ENCODE measurements around the gene SPEN.
A peak's percentile ranks its signal among the peaks of the same experiment; 100 is the strongest.
"Not testable (repeated sequence)": the region's sequence is repeated elsewhere in the genome, so short reads cannot be mapped to it uniquely, and the experiment has no call there.

SPEN gene, protein sequence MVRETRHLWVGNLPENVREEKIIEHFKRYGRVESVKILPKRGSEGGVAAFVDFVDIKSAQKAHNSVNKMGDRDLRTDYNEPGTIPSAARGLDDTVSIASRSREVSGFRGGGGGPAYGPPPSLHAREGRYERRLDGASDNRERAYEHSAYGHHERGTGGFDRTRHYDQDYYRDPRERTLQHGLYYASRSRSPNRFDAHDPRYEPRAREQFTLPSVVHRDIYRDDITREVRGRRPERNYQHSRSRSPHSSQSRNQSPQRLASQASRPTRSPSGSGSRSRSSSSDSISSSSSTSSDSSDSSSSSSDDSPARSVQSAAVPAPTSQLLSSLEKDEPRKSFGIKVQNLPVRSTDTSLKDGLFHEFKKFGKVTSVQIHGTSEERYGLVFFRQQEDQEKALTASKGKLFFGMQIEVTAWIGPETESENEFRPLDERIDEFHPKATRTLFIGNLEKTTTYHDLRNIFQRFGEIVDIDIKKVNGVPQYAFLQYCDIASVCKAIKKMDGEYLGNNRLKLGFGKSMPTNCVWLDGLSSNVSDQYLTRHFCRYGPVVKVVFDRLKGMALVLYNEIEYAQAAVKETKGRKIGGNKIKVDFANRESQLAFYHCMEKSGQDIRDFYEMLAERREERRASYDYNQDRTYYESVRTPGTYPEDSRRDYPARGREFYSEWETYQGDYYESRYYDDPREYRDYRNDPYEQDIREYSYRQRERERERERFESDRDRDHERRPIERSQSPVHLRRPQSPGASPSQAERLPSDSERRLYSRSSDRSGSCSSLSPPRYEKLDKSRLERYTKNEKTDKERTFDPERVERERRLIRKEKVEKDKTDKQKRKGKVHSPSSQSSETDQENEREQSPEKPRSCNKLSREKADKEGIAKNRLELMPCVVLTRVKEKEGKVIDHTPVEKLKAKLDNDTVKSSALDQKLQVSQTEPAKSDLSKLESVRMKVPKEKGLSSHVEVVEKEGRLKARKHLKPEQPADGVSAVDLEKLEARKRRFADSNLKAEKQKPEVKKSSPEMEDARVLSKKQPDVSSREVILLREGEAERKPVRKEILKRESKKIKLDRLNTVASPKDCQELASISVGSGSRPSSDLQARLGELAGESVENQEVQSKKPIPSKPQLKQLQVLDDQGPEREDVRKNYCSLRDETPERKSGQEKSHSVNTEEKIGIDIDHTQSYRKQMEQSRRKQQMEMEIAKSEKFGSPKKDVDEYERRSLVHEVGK (N-terminal part only)

DNA sequence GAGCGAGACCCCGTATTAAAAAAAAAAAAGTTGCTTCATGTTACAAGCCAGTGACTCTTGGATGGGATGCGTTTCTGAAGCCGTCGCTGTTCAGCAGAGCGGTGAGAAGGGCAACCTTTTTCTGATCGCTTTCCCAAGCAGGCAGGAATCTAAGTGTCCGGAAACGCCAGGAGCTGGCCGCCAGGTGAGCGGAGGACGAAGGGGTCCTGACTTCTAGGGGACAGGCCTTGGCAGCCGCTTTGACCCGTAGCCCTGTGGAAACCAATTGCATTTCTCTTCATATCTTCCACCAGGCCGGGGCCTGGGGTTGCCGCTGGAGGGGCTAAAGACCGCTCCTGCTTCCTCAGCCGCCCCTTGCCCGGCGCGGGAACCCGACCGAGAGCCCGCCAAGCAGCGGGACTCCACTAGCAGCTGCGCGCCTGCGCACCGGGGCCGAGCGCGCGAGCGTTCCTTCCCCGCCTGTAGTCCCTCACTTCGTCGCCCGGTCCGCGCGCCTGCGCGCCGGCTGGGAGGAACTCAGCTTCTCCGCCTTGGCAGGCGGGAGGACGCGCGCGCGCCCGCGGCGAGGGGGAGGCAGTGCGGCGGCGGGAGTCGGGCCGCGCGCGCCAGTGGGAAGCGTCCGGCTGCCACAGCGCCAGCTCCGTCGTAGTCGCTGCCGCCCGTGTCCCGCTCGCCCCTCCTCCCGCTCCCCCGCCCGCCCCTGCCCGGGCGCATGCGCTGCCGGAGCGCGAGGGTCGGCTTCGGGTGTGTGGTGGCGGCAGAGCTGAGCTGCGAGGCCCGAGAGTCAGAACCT is at the start of gene SPEN:
TSS of gene SPEN (plus strand) at position 608 of the 793 bp plus-strand sequence. CDS start 361 bp downstream, outside the sequence.
- DNase-seq: peak; percentile 99 to 100 (median 100)

DNA sequence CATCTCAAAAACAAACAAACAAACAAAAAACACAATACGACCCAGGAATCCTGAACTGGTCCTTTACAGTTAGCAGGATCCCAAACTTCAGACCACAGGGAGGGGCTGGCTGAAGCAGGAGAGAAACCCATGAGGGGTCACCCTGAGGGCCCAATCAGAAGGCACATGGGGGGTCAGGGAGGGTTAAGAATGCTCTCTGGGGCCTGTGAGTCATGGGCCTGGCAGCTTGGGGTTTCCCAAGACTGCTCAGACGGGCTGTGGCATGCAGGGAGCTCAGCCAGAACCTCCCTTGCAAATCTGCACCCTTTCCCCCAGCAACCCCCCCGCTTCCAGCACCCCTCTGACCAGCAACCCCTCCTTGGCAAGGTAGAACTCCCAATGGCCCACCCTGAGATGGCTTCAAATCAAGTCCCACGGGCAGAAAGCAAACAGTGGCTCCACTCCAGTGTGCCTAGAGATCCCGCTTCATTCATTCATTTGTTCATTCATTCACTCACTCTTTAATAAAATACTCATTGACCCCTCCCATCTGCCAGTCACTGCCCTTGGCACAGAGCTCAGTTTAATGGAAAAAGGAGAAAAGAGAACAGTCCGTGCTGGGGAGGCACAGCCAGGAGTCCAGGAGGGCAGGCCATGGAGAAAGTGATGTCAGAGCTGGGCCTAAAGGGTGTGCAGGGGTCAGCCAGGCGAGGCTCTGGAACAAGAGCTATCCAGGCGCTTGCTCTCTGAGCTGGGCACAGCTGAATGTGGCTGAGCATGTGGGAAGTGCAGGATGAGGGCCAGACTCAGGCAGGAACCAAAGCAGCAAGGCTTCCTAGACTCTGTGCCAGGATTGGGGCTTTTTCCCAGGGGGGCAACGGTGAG is 48.3 kb upstream of the SPEN start:
- peak; percentile 83 to 89 (median 85) for DNase-seq

DNA sequence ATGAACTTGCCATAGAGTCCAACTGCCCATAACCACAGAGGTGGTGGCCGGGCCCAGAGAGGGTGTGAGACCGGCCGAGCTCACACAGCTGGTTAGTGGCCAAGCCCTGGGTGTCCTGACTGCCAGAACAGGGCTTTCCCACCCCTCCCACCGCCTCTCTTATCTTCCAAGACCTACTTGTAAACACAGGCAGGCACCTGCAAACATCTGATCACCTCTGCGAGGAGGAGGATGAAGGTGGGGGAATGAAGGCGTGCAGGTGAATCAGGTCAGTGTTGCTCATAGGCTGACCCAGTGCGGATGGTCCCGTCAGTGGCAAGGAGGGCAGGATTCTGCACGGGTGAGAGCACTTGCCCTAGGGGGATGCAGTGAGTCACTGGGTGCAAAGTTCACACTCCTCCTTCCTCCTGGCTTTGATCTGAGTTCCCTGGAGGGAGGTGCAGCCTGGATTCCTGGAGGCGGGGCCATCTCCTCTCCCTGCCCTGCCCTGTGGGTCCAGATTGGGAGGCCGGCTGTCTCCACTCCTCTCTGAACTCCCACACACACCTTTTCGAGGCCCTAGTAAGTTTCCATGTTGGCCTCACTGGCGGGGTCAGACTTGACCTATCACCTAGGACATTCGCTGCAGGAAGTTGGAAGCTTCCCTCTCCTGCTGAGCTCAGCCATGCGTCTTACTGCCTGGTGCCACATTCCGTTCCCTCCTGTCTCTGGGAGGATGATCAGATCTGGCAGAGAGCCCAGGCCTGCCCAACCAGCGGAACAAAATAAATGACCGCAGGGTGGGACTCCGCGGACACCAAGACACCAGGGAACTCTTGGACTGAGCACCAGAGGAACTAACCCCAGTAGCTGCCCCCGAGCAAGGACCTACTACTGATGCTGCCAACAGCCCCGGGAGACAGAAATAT is 47.3 kb upstream of the SPEN start:
- no peak for DNase-seq

DNA sequence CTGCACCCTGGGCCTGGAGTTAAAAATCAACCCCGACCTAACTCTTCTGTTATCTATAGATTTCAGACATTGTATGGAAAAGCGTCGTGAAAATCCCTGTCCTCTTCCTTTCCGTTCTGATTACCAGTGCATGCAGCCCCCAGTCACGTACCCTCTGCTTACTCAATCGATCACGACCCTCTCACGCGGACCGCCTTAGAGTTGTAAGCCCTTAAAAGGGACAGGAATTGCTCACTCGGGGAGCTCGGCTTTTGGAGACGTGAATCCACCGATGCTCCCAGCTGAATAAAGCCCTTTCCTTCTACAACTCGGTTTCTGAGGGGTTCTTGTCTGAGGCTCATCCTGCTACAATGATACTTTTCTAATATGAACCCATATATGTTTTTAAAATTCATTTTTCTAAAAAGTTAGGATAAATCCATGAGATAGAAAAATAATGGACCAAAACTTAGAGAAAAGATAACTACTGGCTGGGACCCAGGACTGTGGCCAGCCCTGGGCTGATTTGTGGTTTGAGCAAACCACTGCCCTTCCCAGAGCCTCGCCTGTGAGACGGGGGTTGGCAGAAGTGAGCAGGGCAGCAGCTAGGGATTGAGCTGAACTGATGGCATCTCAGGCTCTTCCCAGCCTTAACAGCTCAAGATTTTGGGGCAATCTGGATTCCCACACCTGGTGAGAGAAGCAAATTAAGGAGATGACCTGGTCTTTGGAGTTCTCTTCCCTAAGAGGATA is 45.1 kb upstream of the SPEN start:
- peak in 1 of 3 donors; percentile 16 for DNase-seq

DNA sequence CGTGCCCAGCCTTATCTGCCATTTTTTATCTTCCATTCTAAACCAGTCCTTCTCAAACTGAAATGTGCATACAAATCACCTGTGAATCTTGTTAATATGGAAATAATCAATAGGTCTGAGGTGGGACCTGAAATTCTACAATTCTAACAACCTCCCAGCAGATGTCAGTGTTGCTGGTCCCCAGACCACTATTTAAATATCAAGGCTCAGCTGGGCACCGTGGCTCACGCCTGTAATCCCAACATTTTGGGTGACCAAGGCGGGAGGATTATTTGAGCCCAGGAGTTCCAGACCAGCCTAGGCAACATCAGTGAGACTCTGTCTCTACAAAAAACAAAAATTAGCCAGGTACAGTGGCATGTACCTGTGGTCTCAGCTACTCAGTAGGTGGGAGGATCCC is 44.1 kb upstream of the SPEN start:
- DNase-seq: peak; percentile 35 to 62 (median 55)

DNA sequence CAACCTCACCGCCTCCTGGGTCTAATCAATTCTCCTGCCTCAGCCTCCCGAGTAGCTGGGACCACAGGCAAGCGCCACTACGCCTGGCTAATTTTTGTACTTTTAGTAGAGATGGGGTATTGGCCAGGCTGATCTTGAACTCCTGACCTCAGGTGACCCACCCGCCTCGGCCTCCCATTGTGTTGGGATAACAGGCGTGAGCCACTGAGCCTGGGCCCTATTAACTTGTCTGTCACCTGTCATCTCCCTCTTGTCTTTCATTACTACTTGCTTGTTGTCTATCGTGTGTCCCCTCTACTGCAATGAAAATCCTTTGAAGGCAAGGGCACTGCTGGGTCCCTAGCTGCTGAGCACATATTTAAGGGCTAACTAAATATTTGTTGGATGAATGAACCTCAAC is 43.4 kb upstream of the SPEN start:
- DNase-seq: no peak

DNA sequence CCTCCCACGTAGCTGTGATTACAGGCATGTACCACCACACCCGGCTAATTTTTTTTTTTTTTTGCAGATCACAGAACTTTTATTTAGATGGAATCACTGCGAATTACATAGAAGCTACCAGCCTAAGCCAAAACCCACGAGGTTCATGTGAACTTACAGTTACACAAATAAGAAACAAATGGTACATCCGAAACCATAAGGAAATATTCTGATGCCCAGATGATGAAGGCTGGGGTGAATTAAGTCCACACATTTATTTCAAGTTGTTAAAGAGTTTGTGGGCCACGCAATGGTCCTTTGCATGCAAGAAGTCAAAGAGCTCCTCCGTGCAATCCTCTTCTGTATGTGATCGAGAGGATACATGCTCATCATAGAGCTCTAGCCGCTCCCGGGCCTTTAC is 40.4 kb upstream of the SPEN start:
- DNase-seq: no peak

DNA sequence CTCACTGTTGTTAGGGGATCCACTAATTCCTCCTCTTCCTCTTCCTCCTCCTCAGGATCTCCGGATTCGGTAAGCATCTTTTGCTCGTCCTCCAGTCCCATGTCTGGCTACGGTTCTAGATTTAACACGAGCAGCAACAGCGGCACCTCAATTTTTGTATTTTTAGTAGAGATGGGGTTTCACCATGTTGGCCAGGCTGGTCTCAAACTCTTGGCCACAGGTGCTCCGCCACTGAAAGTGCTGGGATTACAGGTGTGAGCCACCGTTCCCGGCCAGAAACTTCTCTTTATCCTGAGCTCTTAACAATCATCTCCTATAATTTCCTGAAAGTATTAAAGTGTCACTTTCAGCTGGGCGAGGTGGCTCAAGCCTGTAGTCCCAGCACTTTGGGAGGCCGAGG is 40.0 kb upstream of the SPEN start, which contains the start of gene UQCRHL:
TSS of gene UQCRHL (minus strand) at position 101 of the 400 bp plus-strand sequence. CDS start at position 101, 0 bp downstream.
- not testable (repeated sequence) for DNase-seq

DNA sequence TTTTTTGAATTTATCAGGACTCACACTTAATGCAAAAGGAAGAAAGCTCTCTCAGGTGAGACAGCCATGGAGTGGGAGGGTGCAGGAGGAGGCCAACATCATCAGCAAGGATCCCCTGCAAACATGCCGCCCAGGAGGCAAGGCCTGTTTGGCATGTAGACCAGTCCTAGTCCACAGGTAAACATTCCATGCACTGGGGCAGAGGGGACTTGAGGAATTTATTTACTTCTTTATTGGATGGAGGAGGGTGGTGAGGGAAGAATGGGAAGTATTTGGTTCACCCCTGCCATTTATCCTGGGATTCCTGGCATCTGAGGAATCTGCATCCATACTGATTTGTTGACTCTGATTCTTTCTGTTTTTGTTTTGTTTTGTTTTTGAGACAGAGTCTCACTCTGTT is 38.6 kb upstream of the SPEN start:
- no peak for DNase-seq

DNA sequence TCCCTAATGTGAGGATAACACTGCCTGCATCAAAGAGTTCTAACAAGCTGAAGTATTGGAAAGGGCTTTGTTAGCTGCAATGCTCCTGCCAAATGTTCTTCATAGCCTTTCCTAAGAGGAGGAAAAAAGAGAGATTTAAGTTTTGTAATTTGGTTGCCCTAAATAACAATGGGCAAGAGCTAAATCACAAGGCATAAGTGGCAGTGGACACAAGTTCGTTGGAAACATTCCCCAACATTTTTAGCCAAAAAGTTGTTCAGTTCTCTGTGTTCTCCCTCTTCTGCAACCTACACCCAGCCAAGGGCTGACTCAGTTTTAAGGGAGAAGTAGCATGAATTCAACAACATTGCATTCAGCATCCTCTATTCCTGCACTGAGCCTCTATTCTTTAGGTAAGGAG is 37.4 kb upstream of the SPEN start:
- DNase-seq: no peak

DNA sequence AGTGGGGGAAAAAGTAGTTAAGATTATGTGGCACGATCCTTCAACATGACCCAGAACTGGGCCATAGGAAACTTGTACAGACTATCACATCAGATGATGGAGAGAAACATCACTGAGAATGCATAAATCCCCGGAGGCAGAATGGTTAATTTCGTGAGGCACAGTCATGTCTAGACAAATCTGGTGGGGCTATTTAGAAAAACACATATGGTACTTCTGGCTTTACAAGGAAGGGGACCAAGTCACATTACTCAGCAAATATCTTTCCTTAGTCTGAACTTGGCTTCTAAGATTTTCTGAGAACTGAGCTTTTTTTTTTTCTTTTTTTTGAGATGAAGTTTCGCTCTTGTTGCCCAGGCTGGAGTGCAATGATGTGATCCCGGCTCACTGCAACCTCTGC is 30.8 kb upstream of the SPEN start:
- DNase-seq: no peak

DNA sequence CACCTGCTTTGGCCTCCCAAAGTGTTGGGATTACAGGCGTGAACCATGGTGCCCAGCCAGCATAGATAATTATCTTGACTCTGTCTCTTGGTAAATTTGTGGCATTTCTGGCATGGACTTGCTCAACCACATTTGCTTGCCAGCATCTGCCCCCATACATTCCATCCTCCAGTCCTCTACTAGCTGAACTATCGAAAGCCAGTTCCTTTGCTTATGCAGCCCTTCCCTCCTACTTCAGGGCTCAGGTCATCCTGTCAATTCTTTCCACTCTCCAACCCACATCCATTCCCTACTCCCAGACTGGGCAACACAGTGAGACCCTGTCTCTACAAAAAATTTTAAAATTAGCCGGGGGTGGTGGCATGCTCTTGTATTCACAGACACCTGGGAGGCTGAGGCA is 27.0 kb upstream of the SPEN start:
- no peak for DNase-seq

DNA sequence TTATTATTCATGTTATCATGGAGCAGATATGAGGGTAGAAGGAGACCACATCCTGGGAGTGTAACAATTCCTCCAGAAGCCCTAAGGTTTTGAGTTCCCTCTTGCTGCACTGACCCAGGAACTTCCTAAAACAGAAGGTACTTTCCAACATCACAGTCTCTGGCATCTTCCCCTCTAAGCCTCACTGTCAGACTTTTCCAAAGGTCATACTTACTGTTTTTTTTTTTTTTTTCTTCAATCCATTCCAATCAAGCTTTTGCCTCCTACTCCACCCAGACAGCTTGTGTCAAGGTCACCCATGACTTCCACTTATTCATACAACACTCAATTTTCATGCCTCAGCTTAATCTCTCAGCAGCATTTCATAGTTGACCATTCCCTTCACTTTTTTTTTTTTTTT is 21.7 kb upstream of the SPEN start:
- DNase-seq: peak; percentile 84 to 91 (median 84)

DNA sequence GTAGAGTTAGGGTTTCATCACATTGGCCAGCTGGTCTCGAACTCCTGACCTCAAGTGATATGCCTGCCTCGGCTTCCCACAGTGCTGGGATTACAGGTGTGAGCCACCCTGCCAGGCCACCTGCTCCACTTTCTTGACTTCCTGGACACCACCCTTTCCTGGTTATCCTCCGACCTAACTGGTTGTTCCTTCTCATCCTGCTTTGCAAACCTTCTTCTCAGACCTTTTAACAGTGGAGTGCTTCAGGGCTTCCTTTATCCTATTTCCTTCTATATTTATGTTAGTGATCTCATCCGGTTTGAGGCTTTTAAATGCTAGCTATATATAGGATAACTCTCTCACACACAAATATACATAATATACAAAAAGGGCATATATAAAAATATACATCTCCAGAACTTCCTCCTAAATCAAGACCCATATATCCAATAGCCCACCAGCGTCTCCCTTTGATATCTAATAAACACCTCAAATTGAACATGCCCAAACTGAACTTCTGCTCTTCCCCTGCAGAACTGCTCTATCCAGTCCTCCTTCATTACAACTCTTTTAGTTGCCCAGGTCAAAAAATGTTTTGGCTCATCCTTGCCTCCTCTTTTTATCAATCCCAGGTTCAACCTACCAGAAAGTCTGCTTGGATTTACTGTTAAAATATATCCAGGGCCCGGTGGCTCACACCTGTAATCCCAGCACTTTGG is 20.5 kb upstream of the SPEN start:
- DNase-seq: no peak

DNA sequence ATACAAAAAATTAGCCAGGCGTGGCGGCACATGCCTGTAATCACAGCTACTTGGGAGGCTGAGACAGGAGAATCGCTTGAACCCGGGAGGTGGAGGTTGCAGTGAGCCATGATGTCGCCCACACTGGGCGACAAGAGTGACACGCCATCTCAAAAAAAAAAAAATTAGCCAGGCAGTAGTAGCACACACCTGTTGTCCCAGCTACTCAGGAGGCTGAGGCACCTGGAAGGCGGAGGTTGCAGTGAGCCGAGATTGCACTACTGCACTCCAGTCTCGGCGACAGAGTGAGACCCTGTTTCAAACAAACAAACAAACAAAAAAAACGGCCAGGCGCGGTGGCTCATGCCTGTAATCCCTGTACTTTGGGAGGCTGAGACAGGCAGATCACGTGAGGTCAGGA is 19.9 kb upstream of the SPEN start:
- not testable (repeated sequence) for DNase-seq

DNA sequence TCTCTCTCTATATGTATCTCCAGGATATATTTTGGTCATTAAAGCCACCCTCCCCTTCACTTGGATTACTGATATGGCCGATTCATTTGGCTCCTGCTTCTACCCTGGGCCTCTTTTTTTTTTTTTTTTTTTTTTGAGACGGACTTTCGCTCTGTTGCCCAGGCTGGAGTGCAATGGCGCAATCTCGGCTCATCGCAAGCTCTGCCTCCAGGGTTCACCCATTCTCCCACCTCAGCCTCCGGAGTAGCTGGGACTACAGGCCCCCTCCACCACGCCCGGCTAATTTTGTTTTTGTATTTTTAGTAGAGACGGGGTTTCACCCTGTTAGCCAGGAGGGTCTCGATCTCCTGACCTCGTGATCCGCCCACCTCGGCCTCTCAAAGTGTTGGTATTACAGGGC is 18.6 kb upstream of the SPEN start:
- DNase-seq: not testable (repeated sequence)

DNA sequence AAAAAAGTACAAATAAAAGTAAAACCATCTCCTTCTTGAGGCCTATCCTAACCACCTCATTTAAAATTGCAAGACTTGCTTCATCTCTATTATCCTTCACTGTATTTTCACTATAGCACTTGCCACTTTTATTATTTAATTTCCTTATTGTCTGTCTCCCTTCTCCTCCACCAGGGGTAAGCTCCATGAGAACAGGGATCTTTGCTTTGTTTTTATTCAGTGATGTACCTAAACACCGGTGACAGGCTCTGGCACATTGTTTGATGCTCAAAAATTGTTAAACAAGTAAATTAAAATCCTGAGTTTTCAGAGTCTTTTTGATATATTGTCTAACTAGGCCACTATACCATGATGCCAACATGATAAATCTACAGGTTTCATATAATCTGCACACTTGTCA is 17.2 kb upstream of the SPEN start:
- no peak for DNase-seq

DNA sequence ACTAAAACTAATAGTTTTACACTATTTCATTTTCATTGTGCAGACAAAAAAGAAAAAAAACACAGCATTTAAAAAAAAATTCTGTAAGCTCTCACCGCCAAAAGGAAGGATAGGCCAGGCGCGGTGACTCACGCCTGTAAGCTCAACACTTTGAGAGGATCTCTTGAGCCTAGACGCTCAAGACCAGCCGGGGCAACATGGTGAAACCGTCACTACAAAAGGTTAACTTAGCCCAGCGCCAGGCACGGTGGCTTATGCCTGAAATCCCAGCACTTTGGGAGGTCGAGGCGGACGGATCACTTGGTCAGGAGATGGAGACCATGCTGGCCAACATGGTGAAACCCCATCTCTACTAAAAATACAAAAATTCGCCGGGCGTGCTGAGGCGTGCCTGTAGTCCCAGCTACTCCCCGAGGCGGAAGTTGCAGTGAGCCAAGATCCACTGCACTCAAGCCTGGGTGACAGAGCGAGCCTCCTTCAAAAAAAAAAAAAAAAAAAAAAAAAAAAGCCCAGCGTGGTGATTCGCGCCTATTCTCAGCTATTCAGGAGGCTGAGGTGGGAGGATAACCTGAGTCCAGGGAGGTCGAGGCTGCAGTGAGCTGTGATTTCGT is 14.3 kb upstream of the SPEN start:
- DNase-seq: peak; percentile 64 to 67 (median 65)

Measured in suppressor macrophage treated with lipopolysaccharide for 1 hour (primary cell).